Erythroblast (primary cell): ENCODE data around the gene CHST3.
"Not testable (repeated sequence)": the region's sequence is repeated elsewhere in the genome, so short reads cannot be mapped to it uniquely, and the experiment has no call there.

ENCODE experiments used
- DNase-seq, 2 experiments: peaks; one replicate each; lab custom pipeline; 2025; lab: John Stamatoyannopoulos, UW
- GATA1 ChIP-seq: IDR thresholded peaks from 2 replicates; pipeline ENCODE4 v1.6.1; 2011; ENCODE audit warnings: low read depth, mild to moderate bottlenecking, control low read depth, low read length, moderate library complexity
- POLR2A ChIP-seq: IDR thresholded peaks from 2 replicates; pipeline ENCODE4 v1.6.1; 2011; ENCODE audit warnings: mild to moderate bottlenecking, low read length

The CHST3 gene

GRCh38 chr10:71964743-71965515, 734 bp downstream of the CHST3 start:
- TF ChIP-seq GATA1 (no peak), POLR2A (no peak)
- DNase-seq: no peak

- DNase-seq: no peak
- TF ChIP-seq POLR2A (no peak), GATA1 (no peak)
Observed at GRCh38 chr10:71965623-71966022, 1.4 kb downstream of the CHST3 start.

- no peak for DNase-seq
- no peak for TF ChIP-seq GATA1
- TF ChIP-seq POLR2A: no peak
Observed at GRCh38 chr10:71966046-71967004, 2.1 kb downstream of the CHST3 start.

DNA sequence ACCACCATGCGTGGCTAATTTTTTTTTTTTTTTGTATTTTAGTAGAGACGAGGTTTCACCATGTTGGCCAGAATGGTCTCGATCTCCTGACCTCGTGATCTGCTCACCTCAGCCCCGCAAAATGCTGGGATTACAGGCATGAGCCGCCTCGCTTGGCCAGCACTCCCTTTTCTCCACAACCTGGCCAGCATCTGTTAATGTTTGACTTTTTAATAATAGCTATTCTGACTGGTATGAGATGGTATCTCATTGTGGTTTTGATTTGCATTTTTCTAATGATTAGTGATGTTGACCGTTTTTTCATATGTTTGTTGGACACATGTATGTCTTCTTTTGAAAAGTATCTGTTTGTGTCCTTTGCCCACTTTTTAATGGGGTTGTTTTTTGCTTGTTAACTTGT, 3.8 kb downstream of the CHST3 start:
- not testable (repeated sequence) for DNase-seq

- DNase-seq: no peak
- TF ChIP-seq GATA1 (no peak), POLR2A (no peak)
Observed at GRCh38 chr10:71968553-71969474, 4.6 kb downstream of the CHST3 start.

GRCh38 chr10:71969929-71970328, 5.7 kb downstream of the CHST3 start:
- DNase-seq: no peak
- TF ChIP-seq POLR2A (no peak), GATA1 (no peak)

GRCh38 chr10:71970331-71970730, 6.1 kb downstream of the CHST3 start:
- TF ChIP-seq GATA1 (no peak), POLR2A (no peak)
- peak; percentile 10 to 17 for DNase-seq

DNA sequence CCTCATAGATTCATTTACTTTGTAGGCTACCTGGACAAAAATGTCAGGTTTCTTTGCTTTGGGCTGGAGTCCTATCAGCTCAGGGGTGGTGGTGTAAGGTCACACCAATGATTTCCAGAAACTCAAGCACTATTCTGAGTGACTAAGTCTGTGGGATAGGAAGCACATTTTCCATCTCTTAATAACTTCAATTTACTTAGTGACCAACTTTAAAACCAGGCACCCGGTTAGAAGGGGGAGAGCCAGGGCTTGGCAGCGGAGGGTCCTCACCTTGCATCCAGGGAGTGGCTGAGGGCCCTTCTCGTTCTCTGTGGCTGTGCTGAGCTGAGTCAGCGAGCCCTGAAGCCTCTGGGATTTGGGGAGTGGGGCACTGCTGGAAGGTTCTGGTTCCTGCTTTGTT, 6.7 kb downstream of the CHST3 start:
- TF ChIP-seq GATA1 (no peak), POLR2A (no peak)
- no peak for DNase-seq

DNA sequence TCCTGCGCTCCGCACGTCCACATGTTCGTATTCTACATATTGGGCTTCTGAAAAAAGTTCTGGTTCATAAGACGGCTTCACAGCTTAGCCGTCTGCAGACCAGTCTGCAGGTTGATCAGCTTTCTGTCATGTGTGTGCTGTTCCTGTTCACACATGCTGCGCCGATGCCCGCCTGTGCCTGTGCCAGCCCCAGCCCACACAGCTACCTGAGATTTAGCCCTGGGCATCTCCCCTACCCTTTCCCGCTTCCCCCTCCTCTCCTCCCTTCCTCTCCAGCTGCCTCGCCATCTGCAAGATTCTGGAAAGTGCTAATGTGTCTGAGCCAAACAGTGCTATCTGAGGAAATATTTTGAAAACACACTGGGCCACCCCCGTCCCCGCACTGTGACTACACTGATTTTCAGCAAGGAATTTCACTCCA, 7.1 kb downstream of the CHST3 start:
- no peak for DNase-seq
- no peak for TF ChIP-seq GATA1
- TF ChIP-seq POLR2A: no peak

DNA sequence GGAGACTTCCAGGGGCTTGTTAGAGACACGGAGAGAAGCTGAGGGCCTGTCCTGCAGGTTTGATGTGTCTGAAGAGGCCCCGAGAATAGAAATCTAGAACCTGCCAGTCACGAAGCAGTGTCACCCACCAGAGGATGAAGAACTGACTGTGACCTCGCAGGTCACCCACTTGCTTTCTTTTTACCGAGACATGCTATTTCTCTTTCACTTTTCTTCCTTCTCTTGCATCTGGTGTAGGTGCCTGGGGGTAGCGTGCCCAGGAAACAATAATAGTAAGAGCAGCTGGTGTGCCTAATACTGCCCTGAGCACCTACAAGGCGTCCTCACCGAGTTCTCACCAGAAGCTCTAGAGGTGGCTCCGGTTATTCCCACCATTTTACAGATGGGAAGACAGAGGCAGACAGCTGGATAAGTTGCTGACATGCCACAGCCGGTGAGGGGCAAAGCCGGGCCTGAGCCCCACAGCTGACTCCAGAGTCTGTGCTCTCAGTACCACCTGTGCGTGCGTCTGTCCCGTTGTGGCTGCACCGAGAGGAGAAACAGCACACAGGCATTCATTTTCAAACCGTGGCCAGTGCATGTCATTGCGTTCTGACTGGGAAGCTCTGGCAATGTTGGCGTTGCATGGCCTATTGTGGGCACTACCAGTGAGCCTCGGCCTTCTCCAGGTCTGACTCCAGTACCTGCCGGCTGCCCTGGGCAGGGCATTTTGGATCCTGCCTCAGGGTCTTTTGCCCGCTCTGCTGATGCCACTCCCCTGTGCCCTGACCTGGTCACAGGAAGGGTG, 7.8 kb downstream of the CHST3 start:
- DNase-seq: no peak
- TF ChIP-seq POLR2A: no peak
- TF ChIP-seq GATA1: no peak

GRCh38 chr10:71972746-71973695, 8.8 kb downstream of the CHST3 start:
- no peak for DNase-seq
- no peak for TF ChIP-seq GATA1
- no peak for TF ChIP-seq POLR2A
